Heart left ventricle (tissue), 16 donors: ENCODE measurements around the gene KLF15. TPM values are rescaled to one million over a fixed set of nuclear protein-coding genes. Genes with fewer than 3 reads are reported as not detected.

Experiments used
- ATAC-seq, 4 donors: fragments of 200-7000 bp; cut with Tn5 transposase; one replicate each; pipeline ENCODE4 v1.9.1; 2020 to 2022; ENCODE audit warnings: moderate library complexity in 4 of 4, mild to moderate bottlenecking in 3 of 4, moderate number of reproducible peaks in 1 of 4
- DNase-seq, 5 donors: peaks; one replicate each; pipeline ENCODE4 v3.0.0-alpha.2; 2020
- H3K27ac ChIP-seq, 12 donors: fragments of 200-600 bp; sonication (generic) in 4 of 12; one replicate each; pipeline versions ENCODE4 v1.5.0 to v1.8.0; 2016 to 2022; ENCODE audit warnings: mild to moderate bottlenecking in 2 of 12
- H3K27me3 ChIP-seq, 9 donors: fragments of 200-600 bp; sonication (generic) in 2 of 9; one replicate each; pipeline versions ENCODE4 v1.5.1 to v1.8.0; 2016 to 2022; ENCODE audit warnings: mild to moderate bottlenecking in 3 of 9
- H3K36me3 ChIP-seq, 9 donors: fragments of 200-600 bp; sonication (generic) in 2 of 9; one replicate each; pipeline versions ENCODE4 v1.5.0 to v1.8.0; 2018 to 2022; ENCODE audit warnings: mild to moderate bottlenecking in 2 of 9
- H3K4me1 ChIP-seq, 12 donors: fragments of 200-600 bp; sonication (generic) in 4 of 12; one replicate each; pipeline versions ENCODE4 v1.5.0 to v1.8.0; 2016 to 2022; ENCODE audit warnings: mild to moderate bottlenecking in 3 of 12
- H3K4me3 ChIP-seq, 12 donors: fragments of 200-600 bp; sonication (generic) in 4 of 12; one replicate each; pipeline versions ENCODE4 v1.5.0 to v1.8.0; 2017 to 2022; ENCODE audit warnings: mild to moderate bottlenecking in 9 of 12, moderate library complexity in 4 of 12
- H3K9me3 ChIP-seq, 12 donors: fragments of 200-600 bp; sonication (generic) in 4 of 12; one replicate each; pipeline versions ENCODE4 v1.5.0 to v1.8.0; 2016 to 2022; ENCODE audit warnings: mild to moderate bottlenecking in 1 of 12
- POLR2A ChIP-seq, 2 donors: fragments of 450-650 bp; IDR thresholded peaks; one replicate each; pipeline ENCODE4 v1.6.1; 2017; ENCODE audit warnings: antibody characterized with exemption in 2 of 2, mild to moderate bottlenecking in 2 of 2, moderate library complexity in 2 of 2
- WGBS, 4 donors: extraction: QIAGEN DNeasy Blood & Tissue Kit in 2 of 4; methylation state at CpG; one replicate each; pipeline versions ENCODE4 v1.1.5 to v1.1.7; 2013 to 2018; 5-methylcytosine and 5-hydroxymethylcytosine counted together
- intact Hi-C, 10 donors: fragments of 100-400 bp; cut with DNase I; formaldehyde crosslinking; loops; one replicate each; pipeline versions ENCODE4 v1.11.1 to v1.14.2; 2022
- polyA plus RNA-seq, 2 donors: library from polyadenylated mRNA; stranded (reverse); fragments of 200-250 nt; gene quantifications; one replicate each; pipeline ENCODE4 v1.2.3, GENCODE V29; 2013
- total RNA-seq, 9 donors: library from RNA; depleted of rRNA in 2 of 9; stranded (reverse); fragments of >200 nt in 2 of 9; fragmentation: NEBNext Ultra II Directional in 3 of 9; extraction: Animal tissue kit (Norgen Biotek cat#: 25700) in 3 of 9; gene quantifications; one replicate each; pipeline versions ENCODE4 v1.1.0 to v1.2.4, GENCODE V29; 2016 to 2023
- TF ChIP-seq, protein P1 (sequence below), 12 donors: fragments of 200-600 bp; sonication (generic) in 4 of 12; IDR thresholded peaks; one replicate each; pipeline versions ENCODE4 v1.5.0 to v1.8.0; 2018 to 2022; ENCODE audit warnings: antibody characterized with exemption in 12 of 12, mild to moderate bottlenecking in 5 of 12
- donor health status: ischemic (EF 13 %, LVEDD 7.1; RV severe dilation, severe dysfunction).
- donor health status: healthy with polysubstance abuse.
- donor health status: DM: no; HTN: yes; CAD: no.
- donor health status: DM: no; HTN: no; CAD: no.
- donor health status: ischemic (EF 25% LVEDD 6.9; RV normal size, moderate dysfunction).
- donor health status: ischemic (EF 25% LVEDD 5.7; RV mildly dilated, moderate dysfunction).
- donor health status: healthy.
- donor health status: DM: yes; HTN: yes; CAD: no.
- donor health status: ischemic (EF 35%, LVEDD 5.7; RV mildly dilated, moderate dysfunction).
- donor health status: nonischemic (EF 11% LVEDD 7.7; RV severe dilation, severe dysfunction).
- donor health status: DM: yes; HTN: yes; CAD: no.
- donor health status: PGD.
- donor health status: ischemic (EF 29% LVEDD 5.4; RV normal size, mild dysfunction).
- donor health status: nonischemic (EF 23%, LVEDD 6.1; RV moderate dilation, normal function).

Gene KLF15
- total and polyA plus RNA-seq, 11 donors = 10.5 to 85.8 (median 35.9) TPM

DNA sequence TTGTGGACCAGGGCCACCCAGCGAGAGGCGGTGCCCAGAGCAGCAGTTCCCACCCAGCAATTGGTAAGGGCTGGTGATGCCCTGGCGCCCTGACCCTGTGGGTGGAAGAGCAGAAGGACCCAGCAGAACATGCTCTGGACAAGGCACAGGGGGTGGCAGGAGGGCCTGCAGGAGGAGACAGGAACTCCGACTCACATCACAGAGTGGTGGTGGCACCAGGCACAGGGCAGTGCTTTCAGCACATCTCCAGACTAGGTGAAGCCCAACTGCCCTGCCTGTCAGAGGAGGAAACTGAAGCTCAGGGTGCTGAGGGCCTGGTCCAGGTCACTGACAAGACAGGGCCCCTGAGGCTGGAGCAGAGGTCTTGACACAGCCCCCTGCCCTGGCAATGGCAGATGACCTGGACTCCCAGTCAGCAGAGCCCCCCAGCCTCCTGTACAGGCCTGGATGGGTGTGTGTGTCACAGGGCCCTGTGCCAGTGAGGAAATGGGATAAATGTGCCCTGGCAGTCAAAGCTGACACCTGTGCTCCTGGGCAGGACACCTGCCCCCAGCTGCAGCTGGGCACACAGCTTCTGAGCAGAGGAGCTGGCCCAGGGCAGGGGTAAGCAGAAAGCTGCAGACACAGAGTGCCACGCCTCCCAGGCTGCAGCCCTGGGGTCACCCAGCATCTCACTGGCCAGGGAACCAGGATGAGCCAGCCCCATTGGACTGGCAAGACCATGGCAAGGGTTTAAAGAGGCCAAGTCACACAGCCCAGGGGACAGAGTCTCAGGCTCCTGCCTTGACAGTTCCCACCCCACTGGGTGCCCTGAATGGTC, 11.4 kb downstream of the KLF15 start:
- Histone ChIP-seq H3K4me1 (peaks cover 0 to 81% (median 19%) of the 10 kb centered on the region in 12 donors), H3K4me3 (no peak overlapping the region), H3K27ac (peak overlapping the region in 1 of 12 donors; percentile 100), H3K27me3 (no peaks in the 10 kb centered on the region), H3K9me3 (no peaks in the 10 kb centered on the region), H3K36me3 (peaks cover 0 to 29% (median 0%) of the 10 kb centered on the region in 9 donors)
- TF ChIP-seq POLR2A (IDR thresholded peaks at IDR 0.05) = no peak
- TF ChIP-seq, protein P1, sequence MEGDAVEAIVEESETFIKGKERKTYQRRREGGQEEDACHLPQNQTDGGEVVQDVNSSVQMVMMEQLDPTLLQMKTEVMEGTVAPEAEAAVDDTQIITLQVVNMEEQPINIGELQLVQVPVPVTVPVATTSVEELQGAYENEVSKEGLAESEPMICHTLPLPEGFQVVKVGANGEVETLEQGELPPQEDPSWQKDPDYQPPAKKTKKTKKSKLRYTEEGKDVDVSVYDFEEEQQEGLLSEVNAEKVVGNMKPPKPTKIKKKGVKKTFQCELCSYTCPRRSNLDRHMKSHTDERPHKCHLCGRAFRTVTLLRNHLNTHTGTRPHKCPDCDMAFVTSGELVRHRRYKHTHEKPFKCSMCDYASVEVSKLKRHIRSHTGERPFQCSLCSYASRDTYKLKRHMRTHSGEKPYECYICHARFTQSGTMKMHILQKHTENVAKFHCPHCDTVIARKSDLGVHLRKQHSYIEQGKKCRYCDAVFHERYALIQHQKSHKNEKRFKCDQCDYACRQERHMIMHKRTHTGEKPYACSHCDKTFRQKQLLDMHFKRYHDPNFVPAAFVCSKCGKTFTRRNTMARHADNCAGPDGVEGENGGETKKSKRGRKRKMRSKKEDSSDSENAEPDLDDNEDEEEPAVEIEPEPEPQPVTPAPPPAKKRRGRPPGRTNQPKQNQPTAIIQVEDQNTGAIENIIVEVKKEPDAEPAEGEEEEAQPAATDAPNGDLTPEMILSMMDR (IDR thresholded peaks at IDR 0.05) = no peak
- 76 to 97% (median 92%) methylated on average over 3 to 5 of the region's 5 CpGs for WGBS, 4 donors
- intact Hi-C loops = loop anchor here in 1 of 10 donors (2.0 kb wide), 1 partner anchor 23 kb away; no protein-coding TSS in a partner anchor
- ATAC-seq (no peak), DNase-seq (peak in 3 of 5 donors; percentile 3 to 46 (median 14))

DNA sequence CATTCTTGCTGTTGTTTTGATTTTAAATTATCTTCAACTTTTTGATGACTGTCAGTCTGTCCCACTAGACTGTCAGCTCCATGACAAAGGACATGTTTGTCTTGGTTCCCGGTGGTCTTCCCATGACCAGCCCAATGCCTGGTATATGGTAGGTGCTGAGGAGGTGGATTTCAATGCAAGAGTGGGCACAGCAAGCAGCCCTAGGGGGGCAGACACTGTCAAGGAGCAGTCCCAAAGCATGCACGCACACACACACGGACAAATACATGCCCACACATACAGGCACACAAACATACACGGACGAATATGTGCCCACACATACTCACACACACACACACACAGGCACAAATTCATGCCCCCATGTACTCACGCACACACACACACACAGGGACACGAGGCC, 12.0 kb downstream of the KLF15 start:
- 91 to 97% (median 95%) methylated on average over 5 to 7 of the region's 7 CpGs for WGBS, 4 donors
- Histone ChIP-seq H3K4me1 (peaks cover 0 to 81% (median 15%) of the 10 kb centered on the region in 12 donors), H3K4me3 (no peak overlapping the region), H3K27me3 (no peaks in the 10 kb centered on the region), H3K36me3 (peaks cover 0 to 24% (median 0%) of the 10 kb centered on the region in 9 donors), H3K27ac (peak overlapping the region in 1 of 12 donors; percentile 30), H3K9me3 (no peaks in the 10 kb centered on the region)
- DNase-seq (no peak), ATAC-seq (no peak)
- TF ChIP-seq, protein P1 (IDR thresholded peaks at IDR 0.05) = no peak
- TF ChIP-seq POLR2A (IDR thresholded peaks at IDR 0.05) = no peak
- intact Hi-C loops = loop anchor here in 1 of 10 donors (2.0 kb wide), 1 partner anchor 22 kb away; no protein-coding TSS in a partner anchor

DNA sequence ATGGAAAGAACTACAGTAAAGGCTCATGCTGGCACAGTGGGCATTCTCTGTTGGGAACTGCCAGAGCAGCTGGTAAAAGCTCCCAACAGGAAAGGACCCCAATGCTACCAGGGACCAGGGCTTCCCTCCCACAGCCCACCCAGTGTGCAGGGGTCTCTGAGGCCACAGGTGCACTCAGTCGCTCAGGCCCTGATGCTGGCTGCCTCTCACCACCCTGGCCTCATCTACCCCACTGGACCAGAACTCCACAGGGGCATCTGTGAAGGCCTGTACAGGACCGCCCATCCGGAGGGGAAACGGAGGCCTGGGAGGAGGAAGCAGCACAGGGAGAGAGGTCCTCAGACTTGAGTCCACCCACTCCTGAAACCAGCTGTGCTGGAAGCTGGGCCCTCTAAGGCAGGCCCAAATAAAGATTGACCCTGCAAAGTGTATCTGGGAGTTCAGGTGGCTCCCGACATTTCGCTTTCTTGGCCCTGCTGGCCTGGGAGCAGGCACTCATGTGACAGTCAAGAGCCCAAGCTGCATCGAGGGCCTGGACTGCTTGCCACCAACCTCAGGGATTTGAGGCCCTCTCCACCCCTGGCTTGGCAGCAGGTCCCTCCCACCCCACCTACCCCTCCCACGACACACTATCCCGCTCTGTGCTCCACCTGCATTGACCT, 12.7 kb downstream of the KLF15 start:
- Histone ChIP-seq H3K36me3 (peaks cover 0 to 24% (median 0%) of the 10 kb centered on the region in 9 donors), H3K27me3 (no peaks in the 10 kb centered on the region), H3K4me3 (no peak overlapping the region), H3K4me1 (peaks cover 0 to 79% (median 18%) of the 10 kb centered on the region in 12 donors), H3K27ac (peak overlapping the region in 1 of 12 donors; percentile 47), H3K9me3 (no peaks in the 10 kb centered on the region)
- ATAC-seq (no peak), DNase-seq (peak in 3 of 5 donors; percentile 3 to 42 (median 6))
- WGBS, 4 donors = 73 to 89% (median 80%) methylated on average over 8 to 9 of the region's 9 CpGs
- TF ChIP-seq, protein P1 (IDR thresholded peaks at IDR 0.05) = no peak
- TF ChIP-seq POLR2A (IDR thresholded peaks at IDR 0.05) = no peak
- intact Hi-C loops = loop anchor here in 4 of 10 donors (2.0 to 5.0 kb wide), 4 partner anchors 22 to 72 kb away; no protein-coding TSS in a partner anchor

DNA sequence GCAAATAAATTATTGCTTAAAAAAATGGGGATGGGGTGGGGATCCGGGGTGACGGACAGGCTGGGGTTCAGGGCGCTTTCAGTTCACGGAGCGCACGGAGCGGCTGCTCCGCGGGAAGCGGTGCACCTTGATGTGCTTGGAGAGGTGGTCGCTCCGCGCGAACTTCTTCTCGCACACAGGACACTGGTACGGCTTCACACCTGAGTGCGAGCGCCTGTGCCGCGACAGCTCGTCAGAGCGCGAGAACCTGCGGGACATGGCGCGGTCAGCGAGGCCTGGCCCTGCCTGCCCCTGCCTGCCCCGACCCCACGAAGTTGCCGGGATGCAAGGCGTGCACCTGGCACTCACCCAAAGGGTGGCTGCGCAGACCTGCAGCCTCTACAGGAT, 13.6 kb downstream of the KLF15 start:
- intact Hi-C loops = loop anchor here in 4 of 10 donors (2.0 to 5.0 kb wide), 4 partner anchors 21 to 71 kb away; no protein-coding TSS in a partner anchor
- ATAC-seq = no peak
- Histone ChIP-seq H3K4me3 (no peak overlapping the region), H3K27me3 (no peaks in the 10 kb centered on the region), H3K4me1 (peaks cover 0 to 71% (median 20%) of the 10 kb centered on the region in 12 donors), H3K27ac (peak overlapping the region in 1 of 12 donors; percentile 41), H3K36me3 (peaks cover 0 to 24% (median 0%) of the 10 kb centered on the region in 9 donors), H3K9me3 (no peaks in the 10 kb centered on the region)
- 91 to 95% (median 93%) methylated on average over 27 to 32 of the region's 32 CpGs for WGBS, 4 donors
- DNase-seq = peak in 3 of 5 donors; percentile 6 to 44 (median 15)
- TF ChIP-seq POLR2A (IDR thresholded peaks at IDR 0.05) = no peak
- TF ChIP-seq, protein P1 (IDR thresholded peaks at IDR 0.05) = no peak
